ENCODE measurements around the gene ARHGEF28.

DNA sequence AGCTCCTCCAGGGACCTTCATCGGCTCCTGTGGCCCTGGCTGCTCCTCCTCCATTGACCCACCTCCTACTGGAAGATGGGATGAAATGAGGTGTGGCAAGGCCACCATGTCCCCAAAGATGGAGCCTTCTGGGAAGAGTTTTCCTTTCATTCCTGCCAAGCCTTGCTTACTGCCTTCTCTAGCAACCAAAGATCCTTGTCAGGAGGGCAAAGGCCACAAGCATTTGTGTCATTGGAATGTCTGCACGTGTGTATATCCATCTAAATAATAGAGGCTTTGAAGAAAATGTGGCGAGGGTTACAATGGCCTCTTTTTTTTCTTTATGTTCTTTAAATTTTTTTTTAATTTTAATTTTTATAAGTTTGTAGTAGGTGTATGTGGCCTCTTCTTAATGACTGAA is 313.6 kb downstream of the ARHGEF28 start:
- TF ChIP-seq, protein P1, sequence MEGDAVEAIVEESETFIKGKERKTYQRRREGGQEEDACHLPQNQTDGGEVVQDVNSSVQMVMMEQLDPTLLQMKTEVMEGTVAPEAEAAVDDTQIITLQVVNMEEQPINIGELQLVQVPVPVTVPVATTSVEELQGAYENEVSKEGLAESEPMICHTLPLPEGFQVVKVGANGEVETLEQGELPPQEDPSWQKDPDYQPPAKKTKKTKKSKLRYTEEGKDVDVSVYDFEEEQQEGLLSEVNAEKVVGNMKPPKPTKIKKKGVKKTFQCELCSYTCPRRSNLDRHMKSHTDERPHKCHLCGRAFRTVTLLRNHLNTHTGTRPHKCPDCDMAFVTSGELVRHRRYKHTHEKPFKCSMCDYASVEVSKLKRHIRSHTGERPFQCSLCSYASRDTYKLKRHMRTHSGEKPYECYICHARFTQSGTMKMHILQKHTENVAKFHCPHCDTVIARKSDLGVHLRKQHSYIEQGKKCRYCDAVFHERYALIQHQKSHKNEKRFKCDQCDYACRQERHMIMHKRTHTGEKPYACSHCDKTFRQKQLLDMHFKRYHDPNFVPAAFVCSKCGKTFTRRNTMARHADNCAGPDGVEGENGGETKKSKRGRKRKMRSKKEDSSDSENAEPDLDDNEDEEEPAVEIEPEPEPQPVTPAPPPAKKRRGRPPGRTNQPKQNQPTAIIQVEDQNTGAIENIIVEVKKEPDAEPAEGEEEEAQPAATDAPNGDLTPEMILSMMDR (IDR thresholded peaks at IDR 0.05; ENCODE audit: borderline replicate concordance, extremely low read depth, low read length, poor library complexity, severe bottlenecking): no peak
- TF ChIP-seq EZH2 (IDR thresholded peaks at IDR 0.05; ENCODE audit: borderline replicate concordance, low read depth, low read length, severe bottlenecking): no peak

Data from DND-41 (cell line).